H1 (cell line): ENCODE results near the gene ARSB. TPM values are rescaled to one million over a fixed set of nuclear protein-coding genes. Genes with fewer than 3 reads are reported as not detected.

Experiments
- CTCF ChIA-PET: fragments of 300-600 bp; sonication (Branson Sonifier 250); formaldehyde crosslinking; loops from one replicate; lab custom pipeline; 2021; ENCODE audit not compliant: partially characterized antibody; lab: Charles Lee
- POLR2A ChIA-PET: fragments of 300-600 bp; sonication (Branson Sonifier 250); formaldehyde crosslinking; loops from one replicate; lab custom pipeline; 2021; ENCODE audit warnings: inconsistent platforms; ENCODE audit not compliant: partially characterized antibody; lab: Charles Lee
- DNase-seq, 2 experiments: peaks; one replicate each; pipeline versions ENCODE4 v3.0.0 to v3.0.0-alpha.2; 2010 to 2022; ENCODE audit warnings: low spot score in 2 of 2, low read depth in 1 of 2, mixed read lengths in 1 of 2
- FAIRE-seq: peaks from 2 replicates; lab custom pipeline; 2011; peaks lifted over from hg19 to GRCh38; lab: Jason Lieb, UNC
- H2AFZ ChIP-seq: 2 replicates; pipeline ENCODE4 v1.8.1; 2012; ENCODE audit warnings: low read length, inconsistent platforms
- H2AK5ac ChIP-seq: 2 replicates; pipeline ENCODE4 v1.6.1; 2013; ENCODE audit warnings: low read depth, low read length
- H2BK120ac ChIP-seq: replicated peaks from 2 replicates; pipeline ENCODE3; 2013; ENCODE audit warnings: low read depth, low read length, inconsistent platforms
- H2BK12ac ChIP-seq: 2 replicates; pipeline ENCODE4 v1.6.1; 2013; ENCODE audit warnings: low read depth, low read length
- H2BK15ac ChIP-seq: 2 replicates; pipeline ENCODE4 v1.6.1; 2013; ENCODE audit warnings: low read length
- H2BK20ac ChIP-seq: 2 replicates; pipeline ENCODE4 v1.6.1; 2013; ENCODE audit warnings: low read length
- H2BK5ac ChIP-seq: 2 replicates; pipeline ENCODE4 v1.6.1; 2013; ENCODE audit warnings: low read depth, low read length
- H3K14ac ChIP-seq: 2 replicates; pipeline ENCODE4 v1.6.1; 2013; ENCODE audit warnings: inconsistent platforms; ENCODE audit not compliant: insufficient read length
- H3K18ac ChIP-seq: 2 replicates; pipeline ENCODE4 v1.6.1; 2013; ENCODE audit warnings: low read length; ENCODE audit errors: extremely low read depth
- H3K23ac ChIP-seq: 2 replicates; pipeline ENCODE4 v1.6.1; 2013; ENCODE audit warnings: inconsistent platforms; ENCODE audit not compliant: insufficient read length
- H3K23me2 ChIP-seq: 2 replicates; pipeline ENCODE4 v1.6.1; 2013; ENCODE audit warnings: low read depth, low read length
- H3K27ac ChIP-seq: 2 replicates; pipeline ENCODE4 v1.6.1; 2011; ENCODE audit warnings: low read depth, low read length, inconsistent platforms
- H3K27me3 ChIP-seq, 4 experiments: replicated peaks in 1 of 4; 1 replicate in 1 of 4; 2 replicates in 3 of 4; pipeline versions ENCODE4 v1.6.1 to v1.8.1; 2011 to 2013; ENCODE audit warnings: low read length in 3 of 4, mild to moderate bottlenecking in 3 of 4, inconsistent platforms in 2 of 4, mixed read lengths in 2 of 4, moderate library complexity in 1 of 4; ENCODE audit not compliant: control insufficient read depth in 3 of 4, insufficient read depth in 3 of 4; ENCODE audit errors: extremely low read depth in 1 of 4
- H3K36me3 ChIP-seq, 4 experiments: 2 replicates each; pipeline versions ENCODE4 v1.6.1 to v1.8.1; 2011 to 2013; ENCODE audit warnings: mild to moderate bottlenecking in 4 of 4, low read length in 3 of 4, moderate library complexity in 2 of 4, control low read depth in 1 of 4, inconsistent platforms in 1 of 4; ENCODE audit not compliant: insufficient read depth in 4 of 4, control insufficient read depth in 2 of 4
- H3K4ac ChIP-seq: replicated peaks from 2 replicates; pipeline ENCODE3; 2013; ENCODE audit warnings: low read length, low read depth, mixed read lengths, inconsistent platforms; ENCODE audit not compliant: insufficient read length
- H3K4me1 ChIP-seq, 4 experiments: replicated peaks in 1 of 4; 1 replicate in 1 of 4; 2 replicates in 3 of 4; pipeline versions ENCODE4 v1.6.1 to v1.8.1; 2011 to 2013; ENCODE audit warnings: low read length in 3 of 4, inconsistent platforms in 2 of 4, mixed read lengths in 1 of 4; ENCODE audit not compliant: insufficient read depth in 4 of 4, control insufficient read depth in 3 of 4
- H3K4me2 ChIP-seq, 2 experiments: 2 replicates each; pipeline versions ENCODE4 v1.6.1 to v1.8.1; 2011 to 2013; ENCODE audit warnings: low read depth in 2 of 2, low read length in 2 of 2, control low read depth in 1 of 2, inconsistent platforms in 1 of 2, mild to moderate bottlenecking in 1 of 2; ENCODE audit not compliant: insufficient read depth in 1 of 2
- H3K4me3 ChIP-seq, 4 experiments: fragments of 200-600, 300-600 bp in 1 of 4; sonication (generic), shearing (Covaris generic), sonication (Bioruptor Twin) in 1 of 4; 2 replicates each; pipeline versions ENCODE4 v1.5.1 to v1.8.1; 2011 to 2016; ENCODE audit warnings: low read length in 4 of 4, low read depth in 3 of 4, control low read depth in 2 of 4, inconsistent platforms in 2 of 4, mild to moderate bottlenecking in 2 of 4, mixed read lengths in 1 of 4, moderate library complexity in 1 of 4; ENCODE audit not compliant: insufficient read depth in 2 of 4; ENCODE audit errors: extremely low read depth in 1 of 4
- H3K56ac ChIP-seq: replicated peaks from 2 replicates; pipeline ENCODE3; 2013; ENCODE audit warnings: low read depth, mild to moderate bottlenecking, mixed read lengths, low read length, inconsistent platforms; ENCODE audit not compliant: insufficient read length
- H3K79me1 ChIP-seq: 2 replicates; pipeline ENCODE4 v1.6.1; 2013; ENCODE audit warnings: low read depth, low read length, control low read depth
- H3K79me2 ChIP-seq, 2 experiments: 2 replicates each; pipeline versions ENCODE4 v1.6.1 to v1.8.1; 2012 to 2013; ENCODE audit warnings: low read length in 2 of 2, mild to moderate bottlenecking in 2 of 2, inconsistent platforms in 1 of 2; ENCODE audit not compliant: insufficient read depth in 2 of 2, control insufficient read depth in 1 of 2
- H3K9ac ChIP-seq, 4 experiments: replicated peaks in 1 of 4; 1 replicate in 1 of 4; 2 replicates in 3 of 4; pipeline versions ENCODE4 v1.6.1 to v1.8.1; 2011 to 2013; ENCODE audit warnings: low read depth in 3 of 4, low read length in 3 of 4, control low read depth in 2 of 4, mild to moderate bottlenecking in 2 of 4, moderate library complexity in 2 of 4, inconsistent platforms in 1 of 4; ENCODE audit errors: extremely low read depth in 1 of 4
- H3K9me3 ChIP-seq, 2 experiments: 2 replicates each; pipeline versions ENCODE4 v1.6.1 to v1.8.1; 2012 to 2013; ENCODE audit warnings: mild to moderate bottlenecking in 2 of 2, moderate library complexity in 2 of 2, control low read depth in 1 of 2, inconsistent platforms in 1 of 2, low read depth in 1 of 2, low read length in 1 of 2, mixed read lengths in 1 of 2; ENCODE audit not compliant: insufficient read depth in 2 of 2
- H4K20me1 ChIP-seq, 2 experiments: replicated peaks in 1 of 2; 2 replicates each; pipeline versions ENCODE3 to v1.8.1; 2011 to 2013; ENCODE audit warnings: inconsistent platforms in 2 of 2, low read length in 2 of 2, mild to moderate bottlenecking in 1 of 2; ENCODE audit not compliant: insufficient read depth in 2 of 2, control insufficient read depth in 1 of 2
- H4K5ac ChIP-seq: 2 replicates; pipeline ENCODE4 v1.6.1; 2013; ENCODE audit warnings: low read length, low read depth, mixed read lengths, inconsistent platforms; ENCODE audit not compliant: insufficient read length
- H4K8ac ChIP-seq: 2 replicates; pipeline ENCODE4 v1.8.0; 2013; ENCODE audit warnings: mild to moderate bottlenecking, moderate library complexity, low read length, inconsistent platforms; ENCODE audit not compliant: insufficient read depth; ENCODE audit errors: extremely low read depth
- H4K91ac ChIP-seq: replicated peaks from 2 replicates; pipeline ENCODE3; 2013; ENCODE audit warnings: low read length, mixed read lengths, inconsistent platforms; ENCODE audit not compliant: insufficient read length
- WGBS, 2 experiments: shearing (Covaris generic) in 1 of 2; methylation state at CpG; one replicate each; pipeline versions ENCODE4 v1.1.6 to v1.1.7; 2013 to 2015; ENCODE audit warnings: low lambda C conversion rate in 2 of 2, mixed read lengths in 2 of 2, inconsistent platforms in 1 of 2, low coverage in 1 of 2, missing lambda C conversion rate in 1 of 2; ENCODE audit not compliant: insufficient replicate concordance in 2 of 2, insufficient coverage in 1 of 2, insufficient read length in 1 of 2; ENCODE audit errors: extremely low coverage in 1 of 2, missing lambda C conversion rate in 1 of 2; 5-methylcytosine and 5-hydroxymethylcytosine counted together
- polyA plus RNA-seq, 7 experiments: library from polyadenylated mRNA; depleted of rRNA in 3 of 7; stranded (reverse) in 5 of 7; unstranded in 2 of 7; fragments of >200 nt in 5 of 7; fragments of 200-250 nt in 2 of 7; gene quantifications; 1 replicate in 5 of 7; 2 replicates in 1 of 7; 4 replicates in 1 of 7; pipeline versions ENCODE4 v1.2.1 to v1.2.3, GENCODE V29; 2011 to 2013; ENCODE audit warnings: missing spikeins in 2 of 7, mixed read lengths in 2 of 7
- total RNA-seq: library from RNA; stranded (reverse); fragmentation: NEBNext Ultra II Directional; extraction: Animal tissue kit (Norgen Biotek cat#: 25700); gene quantifications from 2 replicates; pipeline ENCODE4 v1.2.1, GENCODE V29; 2021

The ARSB gene
- total and polyA plus RNA-seq, 2 of the 8 experiments (the other 6 are each of a cell fraction or from before 2014, with no cell fraction given) = 6.4 to 13.9 TPM

DNA sequence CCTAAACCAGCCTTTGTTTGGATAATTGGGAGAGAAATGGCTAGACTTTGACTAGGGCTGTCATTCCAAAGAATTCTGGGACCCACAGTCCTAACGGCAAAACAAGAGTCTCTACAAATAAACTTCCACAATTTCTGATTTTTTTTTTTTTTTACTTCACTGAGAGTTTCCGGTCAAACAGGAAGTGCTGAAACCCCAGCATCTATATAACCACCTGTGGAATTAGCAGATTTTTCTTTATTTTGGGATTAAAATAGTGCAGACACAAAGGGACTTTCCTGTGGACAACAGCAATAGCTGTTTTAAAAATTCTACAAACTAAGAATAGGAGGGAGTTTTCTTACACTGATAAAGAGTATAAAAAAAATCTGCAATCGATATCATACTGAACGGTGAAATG is 157.4 kb downstream of the ARSB start:
- no peaks in the 10 kb centered on the region for H3K79me2 ChIP-seq
- no peak overlapping the region for H3K9ac ChIP-seq
- no peak overlapping the region for H2BK5ac ChIP-seq

More for the DNA sequence above, 157.4 kb downstream of the ARSB start:
- H3K18ac ChIP-seq = no peak overlapping the region
- no peak overlapping the region for H3K4me2 ChIP-seq
- no peak overlapping the region for H2BK20ac ChIP-seq
- DNase-seq = no peak
- no peaks in the 10 kb centered on the region for H3K36me3 ChIP-seq
- H2BK120ac ChIP-seq = no peak overlapping the region
- no peak overlapping the region for H2BK15ac ChIP-seq
- no peak overlapping the region for H2BK12ac ChIP-seq
- no peak overlapping the region for H2AFZ ChIP-seq
- no peaks in the 10 kb centered on the region for H3K4me1 ChIP-seq
- no peak overlapping the region for H3K27ac ChIP-seq
- ChIA-PET CTCF (interaction anchor here (0.7 to 1.9 kb wide), 2 partner anchors 13 to 17 kb away, joined by 3 to 4 read pairs; no protein-coding TSS in a partner anchor), POLR2A (interaction anchor here (1.0 to 1.7 kb wide), 2 partner anchors 10 to 19 kb away, joined by 3 read pairs; no protein-coding TSS in a partner anchor)
- no peaks in the 10 kb centered on the region for H3K23me2 ChIP-seq
- no peak for FAIRE-seq
- H3K4me3 ChIP-seq = no peak overlapping the region
- H4K5ac ChIP-seq = no peak overlapping the region
- H3K4ac ChIP-seq = no peak overlapping the region
- no peak overlapping the region for H3K56ac ChIP-seq
- no peak overlapping the region for H2AK5ac ChIP-seq
- no peak overlapping the region for H3K23ac ChIP-seq
- no peaks in the 10 kb centered on the region for H3K79me1 ChIP-seq
- H3K14ac ChIP-seq = no peak overlapping the region
- 94% methylated on average over 4 of the region's 4 CpGs; no CpG with 5 or more reads in 1 of the 2 experiments for WGBS, 2 experiments
- H4K91ac ChIP-seq = no peak overlapping the region
- H4K20me1 ChIP-seq = no peaks in the 10 kb centered on the region
- H3K9me3 ChIP-seq = no peaks in the 10 kb centered on the region
- H4K8ac ChIP-seq = no peak overlapping the region
- H3K27me3 ChIP-seq = no peaks in the 10 kb centered on the region
